Activated CD8-positive, alpha-beta memory T cell treated with anti-CD3 and anti-CD28 coated beads, Interleukin-2, amount 10 ng/mL, durations not matched to agents 7 days and 5 days (primary cell): Measurements from ENCODE around the gene SLC25A33. TPM values are rescaled to one million over a fixed set of nuclear protein-coding genes. Genes with fewer than 3 reads are reported as not detected.
"Not testable (repeated sequence)": the region's sequence is repeated elsewhere in the genome, so short reads cannot be mapped to it uniquely, and the experiment has no call there.

Experiments
- ATAC-seq: fragments of 150-1000 bp; cut with Tn5 transposase; one replicate; pipeline ENCODE4 v1.10.0; 2021; ENCODE audit warnings: moderate library complexity
- CTCF ChIA-PET: fragments of 350-600 bp; sonication (Branson Sonifier 250); formaldehyde crosslinking; loops from one replicate; lab custom pipeline; 2021; ENCODE audit warnings: antibody characterized with exemption; lab: Charles Lee
- DNase-seq: peaks from one replicate; pipeline ENCODE4 v3.0.0-alpha.2; 2020
- H3K27ac Mint-ChIP-seq: one replicate; pipeline ENCODE4 v1.8.0; 2021; ENCODE audit warnings: mild to moderate bottlenecking, mixed read lengths
- H3K27me3 Mint-ChIP-seq: one replicate; pipeline ENCODE4 v1.8.0; 2021; ENCODE audit warnings: mixed read lengths
- H3K36me3 Mint-ChIP-seq: one replicate; pipeline ENCODE4 v1.8.0; 2021; ENCODE audit warnings: mild to moderate bottlenecking, mixed read lengths
- H3K4me1 Mint-ChIP-seq: one replicate; pipeline ENCODE4 v1.8.0; 2021; ENCODE audit warnings: mixed read lengths
- H3K4me3 Mint-ChIP-seq: one replicate; pipeline ENCODE4 v1.8.0; 2021; ENCODE audit warnings: mild to moderate bottlenecking, moderate library complexity, mixed read lengths
- H3K9me3 Mint-ChIP-seq: one replicate; pipeline ENCODE4 v1.8.0; 2022; ENCODE audit warnings: low read depth, mixed read lengths
- total RNA-seq, 2 experiments: library from RNA; stranded (reverse); gene quantifications; one replicate each; pipeline ENCODE4 v1.2.3, GENCODE V29; 2021

SLC25A33 gene
- total RNA-seq, 2 experiments from 2014 or later, result 4.5 to 7.7 TPM

GRCh38 chr1:9613625-9614299 lies 74.5 kb downstream of the SLC25A33 start:
- H3K9me3 Mint-ChIP-seq, result no peaks in the 10 kb centered on the region

DNA sequence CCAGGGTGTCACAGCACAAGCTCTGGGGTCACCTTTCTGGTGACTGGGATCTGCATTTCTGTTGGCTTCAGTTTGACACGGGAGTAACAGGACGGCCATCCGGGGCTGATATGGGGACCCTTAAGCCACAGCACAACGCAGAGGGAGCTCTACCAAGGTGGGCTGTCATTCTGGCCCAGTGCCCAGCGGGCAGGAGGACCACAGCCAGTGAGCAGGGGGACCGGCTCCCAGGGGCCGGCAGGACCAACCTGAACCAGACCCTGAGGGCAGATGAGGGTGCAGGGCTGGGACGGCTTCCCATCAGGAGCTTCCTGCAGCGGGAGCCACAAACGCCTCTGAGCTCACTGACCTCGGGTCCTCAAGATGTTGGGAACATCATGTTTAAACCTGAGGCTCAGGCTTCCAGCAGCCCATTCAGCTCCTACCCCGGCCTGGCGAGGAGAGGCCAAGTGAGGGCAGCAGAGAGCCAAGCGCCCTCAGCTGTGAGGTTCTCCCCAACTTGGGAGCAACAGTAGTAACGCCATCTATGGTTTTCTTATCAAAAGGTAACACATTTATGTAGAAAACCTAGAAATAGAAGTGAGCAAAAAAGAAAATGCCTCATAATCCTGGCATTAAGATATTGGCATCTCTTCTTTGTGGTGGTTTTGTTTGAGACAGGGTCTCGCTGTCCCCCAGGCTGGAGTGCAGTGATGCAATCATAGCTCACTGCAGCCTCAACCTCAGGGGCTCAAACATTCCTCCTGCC lies 76.2 kb downstream of the SLC25A33 start:
- DNase-seq, result peak; percentile 71

More at GRCh38 chr1:9613625-9614299, 74.5 kb downstream of the SLC25A33 start:
- CTCF ChIA-PET, result interaction anchor here (0.6 to 1.5 kb wide), 3 partner anchors 171 to 252 kb away, joined by 3 read pairs; no protein-coding TSS in a partner anchor
- Mint-ChIP-seq H3K4me1 (no peaks in the 10 kb centered on the region), H3K27ac (no peak overlapping the region), H3K36me3 (peaks cover 6% of the 10 kb centered on the region), H3K4me3 (no peak overlapping the region), H3K27me3 (no peaks in the 10 kb centered on the region)
- DNase-seq (no peak), ATAC-seq (no peak)

GRCh38 chr1:9618909-9619679 lies 79.8 kb downstream of the SLC25A33 start:
- no peak overlapping the region for H3K27ac Mint-ChIP-seq
- no peaks in the 10 kb centered on the region for H3K36me3 Mint-ChIP-seq
- no peak for ATAC-seq
- H3K27me3 Mint-ChIP-seq, result peaks cover 19% of the 10 kb centered on the region
- CTCF ChIA-PET, result interaction anchor here (0.7 to 4.9 kb wide), 2 partner anchors 8 to 125 kb away, joined by 4 to 48 read pairs; no protein-coding TSS in a partner anchor
- H3K9me3 Mint-ChIP-seq, result no peaks in the 10 kb centered on the region
- no peak for DNase-seq
- peaks cover 2% of the 10 kb centered on the region for H3K4me1 Mint-ChIP-seq
- no peak overlapping the region for H3K4me3 Mint-ChIP-seq

More for the DNA sequence above, 76.2 kb downstream of the SLC25A33 start:
- no peak overlapping the region for H3K27ac Mint-ChIP-seq
- peak; percentile 81 for ATAC-seq
- no peak overlapping the region for H3K4me3 Mint-ChIP-seq
- H3K4me1 Mint-ChIP-seq, result no peaks in the 10 kb centered on the region
- peaks cover 6% of the 10 kb centered on the region for H3K36me3 Mint-ChIP-seq
- peaks cover 7% of the 10 kb centered on the region for H3K27me3 Mint-ChIP-seq
- CTCF ChIA-PET, result interaction anchor here (0.6 to 4.9 kb wide), 25 partner anchors 9 to 349 kb away, joined by 3 to 48 read pairs (median 4); partner anchors contain the start of gene PIK3CD
- no peaks in the 10 kb centered on the region for H3K9me3 Mint-ChIP-seq

GRCh38 chr1:9621032-9621431 lies 81.8 kb downstream of the SLC25A33 start:
- Mint-ChIP-seq H3K4me1 (peaks cover 10% of the 10 kb centered on the region), H3K27ac (no peak overlapping the region), H3K27me3 (peaks cover 22% of the 10 kb centered on the region), H3K4me3 (no peak overlapping the region), H3K9me3 (no peaks in the 10 kb centered on the region), H3K36me3 (no peaks in the 10 kb centered on the region)
- no peak for DNase-seq
- CTCF ChIA-PET, result interaction anchor here (0.9 kb wide), 1 partner anchor 32 kb away, joined by 4 read pairs; no protein-coding TSS in a partner anchor
- ATAC-seq, result no peak

DNA sequence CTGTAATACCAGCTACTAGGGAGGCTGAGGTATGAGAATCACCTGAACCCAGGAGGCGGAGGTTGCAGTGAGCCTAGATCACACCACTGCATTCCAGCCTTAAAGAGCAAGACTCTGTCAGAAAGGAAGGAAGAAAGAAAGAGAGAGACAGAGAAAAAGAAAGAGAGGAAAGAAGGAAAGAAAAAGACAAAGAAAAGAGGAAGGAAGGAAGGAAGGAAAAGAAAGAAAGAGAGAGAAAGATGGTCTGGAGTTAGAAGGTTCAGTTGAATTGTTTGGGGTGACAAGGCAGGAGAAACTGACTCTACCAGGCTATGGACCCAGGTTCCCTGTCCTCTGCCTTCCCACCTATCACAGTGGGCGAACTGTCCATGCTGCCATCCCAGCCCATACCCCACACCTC lies 84.8 kb downstream of the SLC25A33 start:
- CTCF ChIA-PET, result interaction anchor here (1.2 kb wide), 1 partner anchor 43 kb away, joined by 3 read pairs; no protein-coding TSS in a partner anchor
- Mint-ChIP-seq H3K4me3 (no peak overlapping the region), H3K27ac (no peak overlapping the region), H3K9me3 (no peaks in the 10 kb centered on the region), H3K36me3 (no peaks in the 10 kb centered on the region), H3K27me3 (peaks cover 20% of the 10 kb centered on the region), H3K4me1 (peaks cover 31% of the 10 kb centered on the region)
- DNase-seq, result no peak
- ATAC-seq, result no peak

GRCh38 chr1:9625030-9625429 lies 85.8 kb downstream of the SLC25A33 start:
- not testable (repeated sequence) for H3K9me3 Mint-ChIP-seq, H3K4me3 Mint-ChIP-seq, H3K27ac Mint-ChIP-seq, ATAC-seq, H3K36me3 Mint-ChIP-seq, DNase-seq
- CTCF ChIA-PET, result interaction anchor here (0.6 to 7.9 kb wide), 6 partner anchors 8 to 620 kb away, joined by 3 to 224 read pairs (median 40); partner anchors contain the start of gene PIK3CD
- Mint-ChIP-seq H3K27me3 (peaks cover 15% of the 10 kb centered on the region), H3K4me1 (peaks cover 33% of the 10 kb centered on the region)

DNA sequence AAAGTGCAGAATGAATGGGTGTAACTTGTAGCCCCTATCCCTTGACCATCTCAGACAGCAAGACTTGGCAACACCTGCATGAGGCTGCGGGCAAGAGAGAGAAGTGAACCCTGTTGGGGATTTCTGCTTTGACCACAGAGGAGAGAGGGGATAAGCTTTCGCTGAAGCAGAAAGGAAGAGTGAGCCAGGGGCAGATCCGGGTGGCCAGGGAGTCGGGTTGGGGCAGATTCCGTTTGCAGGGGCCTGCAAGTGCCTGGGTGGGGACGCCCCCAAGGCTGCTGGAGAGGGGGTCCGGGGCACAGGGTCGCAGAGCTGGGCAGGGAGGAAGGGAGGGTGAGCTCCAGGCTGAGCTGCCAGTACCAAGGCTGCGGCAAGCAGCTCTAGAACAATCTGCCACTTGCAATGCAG lies 86.9 kb downstream of the SLC25A33 start:
- CTCF ChIA-PET, result interaction anchor here (0.5 to 7.9 kb wide), 45 partner anchors 10 to 506 kb away, joined by 3 to 224 read pairs (median 6); partner anchors contain the start of genes LZIC, NMNAT1 and PIK3CD
- peak overlapping the region; percentile 19 for H3K27ac Mint-ChIP-seq
- no peak for ATAC-seq

GRCh38 chr1:9628541-9629444 lies 89.5 kb downstream of the SLC25A33 start:
- CTCF ChIA-PET, result interaction anchor here (0.7 to 7.9 kb wide), 23 partner anchors 9 to 240 kb away, joined by 4 to 224 read pairs (median 15); partner anchors contain the start of genes PIK3CD and TMEM201
- Mint-ChIP-seq H3K9me3 (no peaks in the 10 kb centered on the region), H3K27ac (peak overlapping the region; percentile 93), H3K27me3 (peaks cover 6% of the 10 kb centered on the region), H3K4me1 (peaks cover 63% of the 10 kb centered on the region), H3K36me3 (peaks cover 34% of the 10 kb centered on the region), H3K4me3 (peak overlapping the region; percentile 100)
- DNase-seq (peak; percentile 92), ATAC-seq (peak; percentile 55)

More for the DNA sequence above, 86.9 kb downstream of the SLC25A33 start:
- Mint-ChIP-seq H3K4me1 (peaks cover 40% of the 10 kb centered on the region), H3K9me3 (no peaks in the 10 kb centered on the region), H3K27me3 (peaks cover 11% of the 10 kb centered on the region), H3K36me3 (peaks cover 13% of the 10 kb centered on the region), H3K4me3 (peak overlapping the region; percentile 100)
- peak; percentile 56 for DNase-seq

DNA sequence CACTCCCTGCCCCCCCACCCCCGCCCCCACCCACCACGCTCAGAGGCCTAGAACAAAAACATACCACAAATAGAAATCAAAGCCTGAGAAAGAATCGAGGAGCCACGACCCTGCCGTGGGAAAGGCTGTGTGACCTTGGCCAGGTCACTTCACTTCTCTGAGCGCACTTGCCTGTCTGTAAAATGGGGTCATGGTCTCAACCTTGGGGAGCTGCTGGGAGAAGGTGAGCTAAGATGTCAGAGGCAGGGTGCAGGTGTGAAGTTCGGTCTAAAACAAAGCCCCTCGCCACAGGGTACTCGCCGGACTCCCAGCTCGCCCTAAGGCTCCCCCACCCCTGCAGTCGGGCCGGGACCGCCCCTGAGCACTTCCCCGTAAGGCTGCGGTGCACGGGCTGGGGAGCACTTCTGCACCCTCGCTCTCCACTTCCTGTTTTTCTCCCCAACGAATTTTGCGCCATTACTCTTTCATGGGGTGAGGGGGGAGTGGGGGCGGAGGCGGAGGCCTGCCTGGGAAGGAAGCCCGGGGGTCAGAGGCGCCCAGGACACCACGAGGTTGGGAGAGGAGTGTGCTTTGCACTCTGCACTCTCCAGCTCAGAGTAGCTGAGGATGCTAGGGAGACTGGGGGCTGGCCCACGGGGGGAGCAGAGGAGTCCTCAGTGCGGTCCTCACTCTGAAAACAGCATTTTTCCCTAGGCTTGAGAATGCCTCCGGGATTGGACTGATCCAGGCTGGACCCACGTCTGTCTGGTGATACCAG lies 90.4 kb downstream of the SLC25A33 start:
- Mint-ChIP-seq H3K36me3 (peaks cover 42% of the 10 kb centered on the region), H3K4me1 (peaks cover 66% of the 10 kb centered on the region), H3K9me3 (no peaks in the 10 kb centered on the region)

DNA sequence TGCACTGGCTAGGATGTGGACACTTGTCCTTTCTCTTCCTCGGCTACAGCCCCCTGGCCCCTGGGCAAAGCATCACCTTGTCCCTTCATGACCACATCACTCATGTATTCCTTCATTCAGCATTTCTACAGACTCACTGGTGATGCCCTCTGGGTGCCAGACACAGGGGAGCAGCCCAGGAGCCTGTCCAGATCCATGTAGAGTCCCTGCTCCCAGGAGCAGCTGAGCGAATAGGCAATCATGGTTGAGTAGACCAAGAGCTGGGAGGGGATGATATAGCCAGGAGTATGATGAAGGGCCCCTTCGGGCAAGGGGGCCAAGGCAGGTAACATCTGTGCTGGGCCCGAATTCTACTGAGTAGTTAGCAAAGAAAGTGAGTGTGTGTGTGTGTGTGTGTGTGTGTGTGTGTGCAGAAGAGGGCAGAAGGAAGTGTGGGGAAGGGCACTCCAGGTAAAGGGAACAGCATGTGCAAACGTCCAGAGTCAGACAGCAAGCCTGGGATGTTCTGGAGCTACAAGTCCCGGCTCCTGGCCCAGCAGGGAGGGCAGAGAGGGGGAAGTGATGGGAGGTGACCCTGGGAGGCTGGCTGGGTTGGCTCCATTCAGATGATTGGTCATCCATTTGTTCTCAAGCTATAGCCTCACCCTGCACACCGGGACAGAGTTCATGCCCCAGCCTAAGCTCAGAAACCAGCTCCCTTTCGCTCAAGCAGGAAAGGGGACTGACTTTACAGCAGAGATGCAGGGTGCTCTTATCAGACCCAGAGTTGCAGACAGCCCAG lies 91.3 kb downstream of the SLC25A33 start:
- Mint-ChIP-seq H3K27me3 (no peaks in the 10 kb centered on the region), H3K4me1 (peaks cover 74% of the 10 kb centered on the region), H3K36me3 (peaks cover 51% of the 10 kb centered on the region), H3K9me3 (no peaks in the 10 kb centered on the region), H3K27ac (peak overlapping the region; percentile 93), H3K4me3 (peak overlapping the region; percentile 100)
- ATAC-seq, result peak; percentile 3
- DNase-seq, result peak; percentile 48
- CTCF ChIA-PET, result interaction anchor here (0.6 to 7.9 kb wide), 7 partner anchors 11 to 154 kb away, joined by 3 to 224 read pairs (median 11); partner anchors contain the start of gene PIK3CD

More for the DNA sequence above, 90.4 kb downstream of the SLC25A33 start:
- ATAC-seq (peak; percentile 43), DNase-seq (peak; percentile 90)
- Mint-ChIP-seq H3K27ac (peak overlapping the region; percentile 93), H3K4me3 (peak overlapping the region; percentile 100), H3K27me3 (no peaks in the 10 kb centered on the region)
- CTCF ChIA-PET, result interaction anchor here (1.1 to 7.9 kb wide), 17 partner anchors 8 to 106 kb away, joined by 4 to 224 read pairs (median 20); partner anchors contain the start of gene PIK3CD
